Measurements from ENCODE around the gene SH3GL2.

The SH3GL2 gene

DNA sequence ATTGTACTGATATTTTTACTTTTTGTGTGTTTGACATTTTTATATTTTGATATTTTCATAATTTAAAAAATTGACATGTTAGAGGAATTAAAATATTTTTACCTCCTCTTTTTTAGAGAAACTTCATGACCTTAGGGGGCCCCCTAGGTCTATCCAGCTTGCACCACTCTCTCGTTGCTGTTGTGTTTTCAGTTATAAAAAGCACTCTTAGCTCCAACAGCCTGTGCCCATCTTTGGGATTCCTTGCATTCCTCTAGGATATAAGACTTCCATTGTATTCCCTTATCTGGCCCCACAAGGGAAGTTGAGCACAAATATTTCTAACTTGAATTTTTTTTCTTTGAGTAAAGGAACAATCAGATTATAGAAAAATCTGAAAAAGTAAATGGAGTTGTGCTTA is 245.3 kb downstream of the SH3GL2 start:
- DNase-seq, result no peak

- DNase-seq, result no peak
Observed at GRCh38 chr9:17824616-17825264, 245.9 kb downstream of the SH3GL2 start.

GRCh38 chr9:17825265-17825659 is 246.4 kb downstream of the SH3GL2 start:
- no peak for DNase-seq

DNA sequence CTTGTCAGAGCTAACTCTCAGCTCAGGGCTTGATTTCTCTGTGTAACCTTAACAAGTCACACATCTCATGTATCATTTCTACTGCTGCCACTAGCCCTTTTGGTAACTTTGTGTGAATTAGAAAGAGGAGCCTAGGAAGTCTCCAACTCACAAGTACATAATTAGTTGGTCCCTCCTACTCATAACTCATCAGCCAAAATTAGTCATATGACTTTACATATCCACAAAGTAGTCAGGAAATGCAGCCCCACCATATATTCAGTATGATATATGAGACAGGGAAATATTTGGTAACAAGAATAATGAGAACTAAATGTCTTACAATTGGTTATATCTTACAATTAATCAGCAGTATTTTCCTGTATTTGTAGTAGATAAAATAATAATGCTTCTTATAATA is 250.2 kb downstream of the SH3GL2 start:
- DNase-seq, result no peak

DNA sequence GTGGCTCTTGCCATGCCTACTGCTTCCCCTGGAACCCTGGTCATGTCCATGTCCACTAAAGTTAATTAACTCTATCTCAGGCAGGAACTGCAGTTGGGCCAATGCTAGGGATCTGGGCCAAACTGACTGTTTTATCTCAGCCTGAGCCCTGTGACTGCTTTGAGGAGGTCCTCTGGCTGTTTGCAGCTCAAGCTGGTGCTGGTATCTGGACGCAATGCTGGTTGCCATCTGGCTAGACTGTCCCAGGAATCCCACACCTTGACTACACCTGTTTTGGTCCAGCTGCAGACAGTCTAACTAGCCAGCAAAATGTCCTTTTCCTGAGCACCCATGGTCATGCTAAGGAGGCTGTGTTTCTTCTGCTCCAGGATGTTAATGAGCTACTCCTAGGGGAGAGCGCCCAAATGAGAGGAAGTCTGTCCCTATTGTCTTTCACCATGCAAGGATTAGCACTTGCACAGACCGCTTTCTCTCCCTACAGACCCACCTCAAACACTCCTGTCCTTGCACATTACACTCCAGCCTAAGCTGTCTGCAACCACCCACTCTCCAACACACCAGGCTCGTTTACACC is 251.0 kb downstream of the SH3GL2 start:
- DNase-seq, result no peak

DNA sequence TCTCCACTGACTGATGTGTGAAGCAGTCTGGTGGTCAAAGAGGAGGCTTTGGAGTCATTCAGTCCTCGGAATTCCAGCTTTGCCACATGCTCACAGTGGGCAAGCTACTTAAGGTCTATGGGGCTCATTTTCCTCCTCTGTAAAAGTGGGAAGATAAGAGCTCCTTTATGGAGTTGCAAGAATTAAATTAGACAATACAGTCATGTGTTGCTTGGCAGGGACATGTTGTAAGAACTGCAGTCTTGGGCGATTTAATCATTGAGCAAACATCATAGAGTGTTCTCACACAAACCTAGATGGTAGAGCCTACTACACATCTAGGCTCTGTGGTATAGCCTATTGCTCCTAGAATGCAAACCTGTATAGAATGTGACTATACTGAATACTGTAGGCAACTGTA is 253.9 kb downstream of the SH3GL2 start:
- DNase-seq, result no peak

GRCh38 chr9:17833846-17834245 is 255.0 kb downstream of the SH3GL2 start:
- DNase-seq, result no peak

GRCh38 chr9:17837965-17838364 is 259.1 kb downstream of the SH3GL2 start:
- DNase-seq, result no peak

- DNase-seq, result peak; percentile 73
Observed at GRCh38 chr9:17839776-17840175, 260.9 kb downstream of the SH3GL2 start.

DNA sequence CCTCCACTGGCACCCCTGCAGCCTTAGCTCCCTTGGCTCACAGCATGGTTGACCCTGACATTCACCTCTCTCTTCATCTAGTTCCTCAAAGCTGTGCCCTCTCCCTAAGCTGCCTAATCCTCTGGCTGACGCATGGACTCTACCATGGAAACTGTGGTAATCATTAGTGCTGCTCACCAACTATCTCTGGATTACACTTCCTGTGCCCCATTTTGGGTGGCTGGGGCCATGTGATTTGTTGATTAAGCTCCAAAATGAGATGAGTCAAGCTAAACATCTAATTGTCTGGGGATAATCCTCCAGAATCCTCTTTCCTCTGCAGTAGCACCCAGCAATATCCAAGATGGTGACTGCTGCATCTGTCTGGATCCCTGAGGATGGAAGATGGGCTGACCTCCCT is 264.4 kb downstream of the SH3GL2 start:
- no peak for DNase-seq

Measured in NCI-H748 treated with DMSO at 0.1 percent for 48 hours (cell line).